Cardiac septum (tissue), 1 donor: ENCODE results near the gene FKBP2. TPM values are rescaled to one million over a fixed set of nuclear protein-coding genes. Genes with fewer than 3 reads are reported as not detected.

Experiments
- DNase-seq: peaks from one replicate; pipeline ENCODE4 v3.0.0-alpha.2; 2020; ENCODE audit warnings: low spot score
- intact Hi-C: fragments of 100-400 bp; cut with DNase I; formaldehyde crosslinking; loops from one replicate; pipeline ENCODE4 v1.14.0; 2022
- total RNA-seq: library from RNA; stranded (reverse); fragmentation: NEBNext Ultra II Directional; extraction: Animal tissue kit (Norgen Biotek cat#: 25700); gene quantifications from one replicate; pipeline ENCODE4 v1.2.1, GENCODE V29; 2021
- donor health status: DM: no; HTN: no; CAD: no.

FKBP2 gene
- total RNA-seq, 1 donor from 2014 or later, result 57.8 TPM

GRCh38 chr11:64256300-64256699 lies 15.4 kb downstream of the FKBP2 start:
- intact Hi-C loops, result no loop called here
- no peak for DNase-seq

- intact Hi-C loops, result no loop called here
- DNase-seq, result no peak
Observed at GRCh38 chr11:64258356-64258755, 17.5 kb downstream of the FKBP2 start.

GRCh38 chr11:64258946-64259532 lies 18.1 kb downstream of the FKBP2 start:
- DNase-seq, result no peak
- intact Hi-C loops, result no loop called here

- intact Hi-C loops, result no loop called here
- no peak for DNase-seq
Observed at GRCh38 chr11:64259533-64260067, 18.7 kb downstream of the FKBP2 start.

- intact Hi-C loops, result no loop called here
- no peak for DNase-seq
Observed at GRCh38 chr11:64260147-64260708, 19.3 kb downstream of the FKBP2 start.

- no peak for DNase-seq
- intact Hi-C loops, result no loop called here
Observed at GRCh38 chr11:64261556-64262080, 20.7 kb downstream of the FKBP2 start.

- intact Hi-C loops, result no loop called here
- DNase-seq, result no peak
Observed at GRCh38 chr11:64262271-64263002, 21.5 kb downstream of the FKBP2 start.

- no peak for DNase-seq
- intact Hi-C loops, result no loop called here
Observed at GRCh38 chr11:64263021-64263946, 22.4 kb downstream of the FKBP2 start.

- DNase-seq, result no peak
- intact Hi-C loops, result no loop called here
Observed at GRCh38 chr11:64263947-64264317, 23.0 kb downstream of the FKBP2 start.

GRCh38 chr11:64264371-64264852 lies 23.5 kb downstream of the FKBP2 start:
- DNase-seq, result no peak
- intact Hi-C loops, result no loop called here

GRCh38 chr11:64265176-64266160 lies 24.6 kb downstream of the FKBP2 start:
- DNase-seq, result no peak
- intact Hi-C loops, result loop anchor here (5.0 kb wide), 1 partner anchor 37 kb away; the partner anchor contains the start of gene CATSPERZ

- intact Hi-C loops, result loop anchor here (5.0 kb wide), 1 partner anchor 36 kb away; the partner anchor contains the start of gene CATSPERZ
- no peak for DNase-seq
Observed at GRCh38 chr11:64266339-64266738, 25.4 kb downstream of the FKBP2 start.

GRCh38 chr11:64267207-64267945 lies 26.5 kb downstream of the FKBP2 start:
- DNase-seq, result no peak
- intact Hi-C loops, result loop anchor here (5.0 kb wide), 1 partner anchor 35 kb away; the partner anchor contains the start of gene CATSPERZ

GRCh38 chr11:64268025-64268892 lies 27.4 kb downstream of the FKBP2 start:
- DNase-seq, result no peak
- intact Hi-C loops, result loop anchor here (2.0 to 5.0 kb wide), 2 partner anchors 34 to 63 kb away; partner anchors contain the start of gene CATSPERZ

- intact Hi-C loops, result loop anchor here (1.0 to 5.0 kb wide), 4 partner anchors 22 to 64 kb away; partner anchors contain the start of genes CATSPERZ, NUDT22 and TRPT1
- peak; percentile 84 for DNase-seq
Observed at GRCh38 chr11:64268893-64269539, 28.1 kb downstream of the FKBP2 start.
